ENCODE results near the gene SMC3.
"Not testable (repeated sequence)": the region's sequence is repeated elsewhere in the genome, so short reads cannot be mapped to it uniquely, and the experiment has no call there.

SMC3 gene

DNA sequence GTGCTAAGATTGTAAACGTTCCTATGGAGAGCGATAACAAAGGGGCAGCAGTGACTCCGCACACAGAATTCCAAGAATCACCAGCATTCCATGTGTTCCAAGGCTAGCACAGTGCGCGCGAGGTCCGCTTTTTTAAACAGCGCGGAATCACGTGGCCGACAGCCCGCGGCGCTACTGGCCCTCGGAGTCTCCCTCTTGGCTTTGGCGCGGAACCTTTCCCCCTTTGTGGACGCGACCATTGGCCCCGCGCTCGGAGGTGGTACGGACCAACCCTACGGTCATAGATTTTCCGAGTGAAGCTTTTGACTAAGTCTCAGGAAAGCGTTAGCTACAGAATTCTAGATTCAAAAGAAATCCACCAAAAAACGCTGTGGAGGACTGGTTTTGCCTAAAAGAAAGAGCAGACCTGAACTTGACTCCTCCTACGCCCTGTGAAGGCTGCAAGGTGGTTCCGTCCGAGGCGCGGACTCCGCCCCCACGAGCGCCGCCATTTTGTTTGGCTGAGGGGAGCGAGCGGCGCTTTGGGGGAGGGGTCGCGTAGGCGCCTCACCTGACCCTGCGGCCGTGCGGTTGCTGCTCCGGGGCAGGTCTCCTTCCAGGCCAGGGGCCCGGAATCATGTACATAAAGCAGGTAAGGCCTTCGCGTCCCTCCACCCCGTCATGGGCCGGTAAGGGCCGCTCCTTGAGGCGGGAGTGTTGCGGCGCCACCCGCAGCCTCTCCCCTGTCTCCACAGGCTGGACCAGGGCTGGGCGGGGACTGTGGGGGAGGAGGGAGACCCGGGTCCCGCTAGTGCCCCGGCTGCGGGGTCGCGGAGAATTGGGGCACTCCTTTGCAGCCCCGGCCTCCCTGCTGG lies at the start of gene SMC3:
Gene SMC3 (plus strand): TSS at position 495 of the 854 bp plus-strand sequence. CDS start 122 bp downstream, at position 617.
- DNase-seq (ENCODE audit: low read depth, low spot score), result peak; percentile 88

DNA sequence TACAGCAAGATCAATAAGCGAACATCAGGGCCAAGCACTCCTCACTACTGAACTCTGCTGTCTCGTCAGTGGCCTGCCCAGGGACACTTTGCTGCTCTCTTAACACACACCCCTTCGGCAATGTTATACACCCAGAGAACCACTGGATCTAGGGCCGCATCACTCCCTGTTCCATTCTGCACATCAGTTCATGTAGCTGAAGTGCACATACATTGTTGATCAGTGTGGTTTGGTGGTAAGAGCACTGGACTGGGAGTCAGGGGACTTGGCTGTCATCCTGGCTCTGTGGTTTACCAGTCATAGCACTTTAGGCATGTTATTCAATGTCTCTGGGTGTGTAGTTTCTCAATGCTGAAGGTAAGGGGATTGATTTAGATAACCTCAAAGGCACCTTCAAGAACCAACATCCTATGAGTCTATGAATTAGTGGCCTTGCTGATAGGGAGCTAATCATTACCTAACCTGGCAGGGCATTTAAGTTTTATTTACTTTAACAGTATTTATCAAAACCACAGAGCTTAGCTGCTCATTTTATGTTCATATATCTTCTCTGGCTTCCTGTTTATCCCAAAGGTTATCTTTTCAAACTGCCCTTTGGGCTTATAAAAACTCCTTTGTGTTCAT lies 45.0 kb upstream of the SMC3 start:
- DNase-seq (ENCODE audit: low read depth, low spot score), result no peak

DNA sequence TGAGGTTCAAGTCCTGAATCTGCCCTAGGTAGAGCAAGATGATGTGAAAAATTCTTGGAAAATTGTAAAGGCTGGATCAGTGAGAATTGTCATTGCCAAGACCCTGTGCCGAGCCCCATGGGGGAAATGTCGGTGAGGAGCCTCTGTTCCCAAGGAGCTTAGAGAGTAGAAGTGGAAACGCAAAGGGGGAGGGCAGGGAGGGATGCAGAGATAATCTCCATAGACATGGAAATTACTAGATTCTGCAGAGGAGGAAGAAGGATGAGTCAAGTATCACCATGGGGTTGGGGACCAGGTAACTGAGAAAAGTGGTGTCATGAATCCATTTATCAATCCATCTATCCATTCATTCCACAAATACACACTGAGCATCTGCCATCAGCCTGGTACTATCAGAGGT lies 43.8 kb upstream of the SMC3 start:
- no peak for DNase-seq (ENCODE audit: low read depth, low spot score)

DNA sequence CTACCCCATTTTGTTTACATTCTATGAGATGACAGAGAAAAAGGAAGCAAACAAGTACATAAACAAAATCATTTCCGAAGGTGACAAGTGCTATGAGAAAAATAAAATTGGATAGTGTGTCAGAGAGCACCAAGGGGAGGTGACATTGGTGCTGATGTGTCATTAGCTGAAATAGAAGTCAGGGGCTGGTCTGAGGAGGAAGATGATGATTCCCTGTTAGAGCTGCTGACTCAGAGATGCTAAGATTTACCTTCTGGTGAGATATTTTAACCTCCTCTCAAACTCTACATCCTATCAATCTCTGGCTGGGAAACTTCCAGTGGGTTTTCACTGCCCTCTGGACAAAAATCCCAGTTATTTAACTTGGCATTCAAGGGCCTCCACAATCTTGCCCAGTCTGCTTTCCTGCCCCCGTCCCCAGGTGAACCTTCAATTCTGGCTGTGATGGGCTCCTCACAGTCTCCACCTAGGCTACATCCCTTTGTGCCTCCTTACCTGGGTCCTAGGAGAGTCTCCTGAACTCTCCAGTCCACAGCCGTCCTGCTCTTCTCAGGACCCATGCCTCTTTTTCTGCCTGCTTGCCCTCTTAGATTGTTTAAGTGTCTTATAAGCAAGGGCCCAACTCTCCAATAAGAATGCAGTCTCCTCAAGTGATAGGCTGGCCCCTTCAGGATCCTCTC lies 43.2 kb upstream of the SMC3 start:
- DNase-seq (ENCODE audit: low read depth, low spot score), result no peak

DNA sequence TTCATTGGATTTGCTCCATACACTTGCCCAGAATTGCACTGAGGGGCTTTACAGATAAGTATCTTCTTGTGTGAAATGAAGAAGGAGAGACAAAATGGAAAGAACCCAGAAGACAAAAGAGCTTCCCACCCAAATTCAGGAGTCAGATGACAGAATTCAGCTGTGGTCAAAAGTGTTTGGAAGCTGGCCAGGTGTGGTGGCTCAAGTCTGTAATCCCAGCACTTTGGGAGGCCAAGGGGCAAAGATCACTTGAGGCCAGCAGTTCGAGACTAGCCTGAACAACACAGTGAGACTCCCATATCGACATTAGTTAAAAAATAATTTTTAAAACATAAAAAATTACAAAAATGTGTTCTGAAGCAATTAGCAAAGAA lies 42.6 kb upstream of the SMC3 start:
- DNase-seq (ENCODE audit: low read depth, low spot score), result no peak

DNA sequence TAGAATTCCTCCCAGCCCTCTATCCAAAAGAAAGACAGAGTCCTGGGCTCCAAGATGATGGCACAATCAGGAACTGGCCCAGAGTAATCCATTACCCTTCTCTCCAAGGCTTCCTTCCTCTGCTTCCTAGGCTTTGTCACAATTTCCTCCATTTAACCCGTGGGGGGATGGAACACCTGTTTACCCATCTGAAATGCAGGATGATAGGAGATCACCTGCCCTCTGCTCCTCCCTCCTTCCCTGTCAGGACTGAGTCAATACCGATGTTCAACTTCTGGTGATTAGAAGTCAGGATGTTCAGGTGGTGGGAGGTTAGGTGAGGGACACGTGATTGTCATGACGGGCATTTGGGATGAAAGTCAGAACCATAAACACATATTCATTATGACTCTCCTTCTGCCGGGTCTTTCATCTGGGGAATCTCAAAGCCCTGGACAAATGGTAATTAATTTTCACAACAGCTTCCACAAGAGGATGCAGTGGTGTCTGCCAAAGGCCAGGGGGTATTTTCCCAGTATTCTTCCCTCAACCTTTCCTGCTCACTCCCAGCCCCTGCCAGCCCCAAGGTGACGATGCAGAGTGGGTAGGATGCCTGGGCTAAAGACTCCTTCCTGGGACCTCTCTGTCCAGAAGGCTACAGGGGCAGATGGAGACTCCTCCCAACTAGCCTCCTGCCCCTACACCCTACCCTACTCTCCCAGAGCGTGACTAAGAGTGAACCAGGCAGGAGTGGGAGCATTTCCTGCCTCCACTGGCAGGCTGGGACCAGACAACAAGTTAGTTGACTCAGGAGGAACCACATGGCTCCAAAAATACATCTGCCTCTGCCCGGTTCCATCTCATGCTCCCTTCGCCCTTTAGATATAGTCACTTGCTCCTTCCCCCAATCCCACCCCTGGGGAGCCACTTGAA lies 41.9 kb upstream of the SMC3 start:
- no peak for DNase-seq (ENCODE audit: low read depth, low spot score)

DNA sequence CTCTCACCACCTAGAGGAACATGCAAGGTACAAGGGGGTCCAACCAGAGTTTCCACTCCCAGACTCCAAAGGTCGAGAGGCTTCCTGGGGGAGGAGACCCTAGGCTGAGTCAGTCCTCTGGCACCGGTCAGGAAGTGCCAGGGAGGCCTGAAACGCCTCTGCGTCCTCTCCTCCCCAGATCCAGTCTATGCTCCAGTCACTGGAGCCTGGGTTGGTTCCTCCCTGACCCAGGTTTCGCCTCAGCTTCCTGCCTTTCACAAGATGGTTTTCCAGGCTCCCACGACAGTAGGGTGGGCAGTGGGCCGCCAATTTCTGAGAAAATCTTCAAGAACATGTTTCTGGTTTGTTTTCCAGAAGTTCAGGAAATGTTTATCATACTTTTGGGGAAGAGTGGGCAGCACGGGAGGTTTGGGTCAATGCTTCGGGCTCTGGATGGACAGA lies 39.7 kb upstream of the SMC3 start:
- no peak for DNase-seq (ENCODE audit: low read depth, low spot score)

DNA sequence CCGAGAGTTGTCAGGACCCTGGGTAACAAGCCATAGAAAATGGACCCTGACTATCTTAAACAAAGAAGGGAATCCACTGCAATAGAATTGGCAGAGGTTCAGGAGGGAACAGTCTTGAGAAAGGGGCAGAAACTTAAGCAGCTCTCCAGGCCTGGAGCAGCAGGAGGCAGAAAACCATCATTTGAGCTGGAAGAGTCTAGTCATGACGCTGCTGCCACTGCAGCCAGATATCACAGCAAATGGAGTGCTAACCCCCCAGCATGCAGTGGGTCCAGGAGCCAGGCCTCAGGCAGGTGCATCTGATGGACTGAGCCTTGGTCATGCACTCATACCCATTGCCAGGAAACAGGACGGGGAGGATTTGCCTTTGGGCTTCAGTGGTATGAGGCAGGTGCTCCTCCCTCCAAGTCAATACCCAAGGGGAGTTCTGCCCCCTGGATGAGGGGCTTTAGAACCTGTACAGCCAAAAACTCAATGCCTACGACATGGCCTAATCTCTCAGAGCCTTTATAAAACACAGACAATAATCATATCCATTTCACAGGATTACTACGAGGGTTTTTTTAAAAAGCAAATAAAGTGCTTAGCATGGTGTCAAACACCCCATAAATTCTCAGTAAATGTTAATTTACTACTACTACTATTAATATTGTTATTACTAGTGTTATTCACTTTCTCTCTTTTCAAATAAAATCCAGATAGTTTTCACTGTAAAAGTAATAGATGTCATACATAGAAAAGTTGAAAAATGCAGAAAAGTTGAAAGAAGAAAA lies 39.1 kb upstream of the SMC3 start:
- no peak for DNase-seq (ENCODE audit: low read depth, low spot score)

DNA sequence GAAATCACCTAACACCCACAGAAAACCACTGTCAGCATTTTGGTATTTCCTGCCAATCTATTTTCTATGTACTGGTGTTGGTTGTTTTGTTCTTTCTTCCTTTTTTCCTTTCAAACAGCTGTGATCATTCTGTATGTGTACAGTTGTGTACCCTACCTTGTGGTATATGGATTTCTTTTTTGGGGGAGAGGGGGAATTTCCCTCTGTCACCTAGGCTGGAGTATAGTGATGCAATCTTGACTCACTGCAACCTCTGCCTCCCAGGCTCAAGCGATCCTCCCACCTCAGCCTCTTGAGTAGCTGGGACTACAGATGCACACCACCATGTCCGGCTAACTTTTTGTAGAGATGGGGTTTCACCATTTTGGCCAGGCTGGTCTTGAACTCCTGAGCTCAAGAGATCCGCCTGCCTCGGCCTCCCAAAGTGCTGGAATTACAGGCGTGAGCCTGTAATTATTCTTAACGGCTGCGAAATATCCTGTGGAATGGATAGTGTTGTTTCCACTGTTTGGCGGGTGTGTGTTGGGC lies 38.4 kb upstream of the SMC3 start:
- not testable (repeated sequence) for DNase-seq (ENCODE audit: low read depth, low spot score)

DNA sequence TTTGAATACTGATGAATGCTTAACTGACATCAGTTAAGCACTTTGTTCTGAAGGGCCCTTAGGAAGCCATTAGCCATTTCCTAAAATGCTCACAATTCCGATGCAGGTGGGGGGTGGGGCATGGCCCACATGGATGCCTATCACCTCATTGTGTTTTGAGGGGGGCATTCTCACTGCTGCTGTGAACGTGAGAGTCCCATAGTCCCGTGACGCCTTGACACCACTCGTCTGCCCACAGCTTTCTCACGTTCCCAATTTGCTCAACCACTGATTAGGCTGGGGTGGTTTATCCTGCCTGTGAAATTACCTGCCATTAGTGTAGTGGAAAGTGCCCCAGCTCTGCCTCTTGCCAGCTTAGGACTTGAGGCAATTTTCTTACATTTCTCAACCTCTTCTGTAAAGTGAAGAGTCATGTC lies 37.9 kb upstream of the SMC3 start:
- no peak for DNase-seq (ENCODE audit: low read depth, low spot score)

DNA sequence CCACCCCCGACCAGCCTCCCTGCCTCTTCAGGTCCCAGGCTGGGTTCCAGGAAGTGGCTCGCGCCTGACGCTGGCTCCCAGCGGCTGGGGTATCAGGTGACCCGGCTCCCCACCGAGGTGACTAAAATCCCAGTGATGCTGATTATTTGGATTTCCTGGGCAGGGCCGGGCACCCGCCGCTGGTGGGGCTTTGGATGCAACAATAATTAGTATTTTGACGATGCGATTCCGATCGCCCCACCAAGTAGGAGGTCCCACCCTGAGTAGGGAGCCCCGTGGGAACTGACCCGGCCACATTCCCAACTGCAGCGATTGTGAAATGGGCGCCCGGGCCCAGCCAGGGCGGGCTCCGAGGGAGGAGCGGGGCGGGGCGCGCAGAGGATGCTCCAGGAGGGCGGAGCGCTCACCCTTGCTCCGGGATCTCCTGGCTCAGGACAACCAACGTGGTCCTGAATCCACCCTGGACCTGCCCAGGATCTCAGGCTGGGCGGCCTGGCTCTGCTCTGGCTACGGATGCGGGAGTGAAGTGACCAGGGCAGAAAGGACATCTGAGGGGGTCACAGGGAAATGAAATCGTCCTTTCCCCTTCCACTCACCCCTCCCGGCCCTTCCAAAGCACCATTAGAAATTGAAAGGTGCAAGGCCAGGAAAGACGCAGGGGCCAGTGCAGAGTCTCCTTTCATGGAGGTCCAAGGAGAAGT lies 37.2 kb upstream of the SMC3 start:
- DNase-seq (ENCODE audit: low read depth, low spot score), result peak; percentile 68

DNA sequence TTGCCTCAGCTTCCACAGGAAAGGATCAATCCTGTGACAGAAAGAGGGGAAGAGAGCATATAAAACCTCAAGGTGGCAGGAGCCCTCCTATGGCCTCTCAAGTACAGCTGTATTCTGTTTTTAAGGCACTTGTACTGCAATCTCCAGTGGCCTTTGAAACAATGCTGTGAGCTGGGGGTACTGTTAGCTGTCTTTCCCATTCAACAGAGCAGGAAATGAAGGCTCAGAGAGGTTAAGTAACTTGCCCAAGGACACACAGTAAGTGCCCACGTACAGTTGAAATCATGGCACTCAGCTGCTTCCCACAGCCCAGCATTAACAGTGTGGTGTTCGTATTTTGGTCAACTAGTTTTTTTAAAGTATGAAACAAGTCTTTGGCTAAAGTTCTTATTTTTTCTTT lies 35.8 kb upstream of the SMC3 start:
- no peak for DNase-seq (ENCODE audit: low read depth, low spot score)

DNA sequence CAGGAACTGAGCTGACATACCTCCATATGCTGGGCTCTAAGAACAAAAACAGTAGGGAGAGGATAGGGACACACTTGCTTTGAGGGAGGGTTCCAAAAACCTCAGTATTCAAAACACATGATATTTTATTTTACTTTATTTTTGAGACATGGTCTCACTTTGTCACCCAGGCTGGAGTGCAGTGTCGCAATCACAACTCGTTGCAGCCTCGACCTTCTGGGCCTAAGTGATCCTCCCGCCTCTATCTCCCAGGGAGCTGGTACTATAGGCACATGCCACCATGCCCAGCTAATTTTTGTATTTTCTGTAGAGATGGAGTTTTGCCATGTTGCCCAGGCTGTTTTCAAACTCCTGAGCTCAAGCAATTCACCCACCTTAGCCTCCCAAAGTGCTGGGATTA lies 34.9 kb upstream of the SMC3 start:
- DNase-seq (ENCODE audit: low read depth, low spot score), result not testable (repeated sequence)

DNA sequence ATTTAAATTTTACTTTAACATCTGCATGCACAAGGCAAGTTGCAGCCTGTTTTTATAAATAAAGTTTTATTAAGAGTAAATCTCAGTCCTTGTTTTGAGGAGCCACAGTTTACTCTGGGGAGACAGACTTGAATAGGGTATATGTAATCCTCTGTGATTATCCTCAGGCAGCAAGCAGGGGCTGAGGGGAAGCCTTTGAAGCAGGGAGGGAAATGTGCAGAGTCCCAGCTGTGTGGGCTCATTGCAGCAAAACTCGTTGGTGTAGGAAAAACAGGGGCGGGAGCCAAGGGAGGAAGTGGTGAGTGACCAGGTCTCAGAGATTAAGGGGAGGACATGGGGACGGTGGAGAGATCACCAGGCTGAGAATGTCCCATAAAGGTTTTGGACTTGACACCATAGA lies 34.3 kb upstream of the SMC3 start:
- no peak for DNase-seq (ENCODE audit: low read depth, low spot score)

DNA sequence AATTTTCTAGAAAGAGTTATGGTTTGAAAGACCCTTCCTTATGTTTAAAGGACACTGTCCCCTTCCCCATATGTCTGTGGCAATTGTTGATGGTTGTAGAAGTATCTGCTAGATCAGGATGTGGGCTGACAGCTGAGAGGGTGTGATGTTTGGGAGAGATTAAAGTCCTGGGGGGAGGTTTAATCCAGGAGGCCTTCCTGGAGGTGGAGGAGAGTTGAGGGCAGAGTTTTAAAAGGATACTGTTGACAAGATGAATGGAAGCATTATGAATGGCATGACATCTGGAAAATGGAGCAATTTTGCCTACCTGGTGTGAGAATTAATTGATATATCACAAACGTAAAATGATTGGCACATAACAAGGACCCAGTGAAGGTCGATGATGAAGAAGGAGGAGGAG lies 32.9 kb upstream of the SMC3 start:
- no peak for DNase-seq (ENCODE audit: low read depth, low spot score)

DNA sequence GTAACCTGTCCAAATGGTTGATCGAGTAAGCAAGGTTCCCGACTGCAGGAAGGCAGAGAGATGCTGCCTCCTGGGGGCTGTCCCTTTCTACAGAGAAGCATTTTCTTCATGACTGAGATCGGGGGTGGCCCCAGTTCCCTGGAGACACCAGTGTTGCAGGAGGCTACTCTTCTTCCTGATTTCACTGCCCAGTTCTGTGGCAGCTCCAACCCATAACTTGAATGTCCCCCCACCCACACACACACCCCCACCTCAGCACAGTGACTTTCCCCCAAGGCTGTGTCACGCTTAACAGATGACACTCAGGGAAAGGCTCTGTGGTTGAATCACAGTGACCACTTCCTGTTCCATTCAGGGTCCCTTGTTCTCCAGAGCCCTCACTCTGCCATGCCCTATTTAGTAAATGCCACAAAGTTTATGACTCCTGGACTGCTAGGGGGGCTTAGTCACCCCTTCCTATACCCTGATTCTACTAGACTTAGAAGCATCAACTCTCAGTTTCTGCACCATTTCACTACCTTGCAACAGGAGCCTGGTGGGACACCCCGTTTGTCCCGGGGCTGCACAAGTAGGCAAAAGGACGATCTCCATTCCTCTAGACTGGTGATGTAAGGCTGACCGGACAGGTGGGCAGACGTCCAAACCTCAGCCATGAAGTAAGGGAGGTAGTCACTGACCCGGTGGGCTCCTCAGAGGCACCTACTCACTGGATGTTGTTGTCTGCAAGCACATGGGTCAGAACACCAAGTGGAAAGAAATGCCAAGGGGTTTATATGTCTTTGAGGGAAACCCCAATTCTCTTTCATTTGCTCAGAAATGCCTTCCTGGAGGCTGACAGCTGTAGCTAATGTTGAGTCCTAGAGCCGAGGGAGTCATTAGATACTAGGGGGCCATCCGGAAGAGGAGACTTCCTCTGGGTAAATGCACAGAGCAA lies 31.3 kb upstream of the SMC3 start:
- no peak for DNase-seq (ENCODE audit: low read depth, low spot score)

DNA sequence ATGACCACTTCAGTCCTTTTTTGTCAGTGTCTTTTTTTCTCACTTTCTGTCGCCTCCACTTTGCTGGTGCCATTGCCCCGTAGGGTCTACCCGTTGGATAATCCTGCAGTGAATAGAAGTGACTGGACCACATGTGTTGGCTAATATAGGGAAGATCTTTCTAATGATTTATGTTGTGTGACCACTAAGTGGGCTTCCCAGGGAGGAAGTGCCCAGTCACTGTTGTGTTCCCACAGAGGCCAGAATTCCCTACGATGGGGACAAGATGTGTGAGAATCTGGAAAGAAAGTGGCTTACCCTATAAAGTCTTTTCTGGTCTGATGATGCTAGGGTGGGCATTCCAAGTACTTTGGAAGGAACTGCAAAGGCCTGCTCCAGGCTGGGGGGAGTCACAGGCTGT lies 28.4 kb upstream of the SMC3 start:
- DNase-seq (ENCODE audit: low read depth, low spot score), result no peak

DNA sequence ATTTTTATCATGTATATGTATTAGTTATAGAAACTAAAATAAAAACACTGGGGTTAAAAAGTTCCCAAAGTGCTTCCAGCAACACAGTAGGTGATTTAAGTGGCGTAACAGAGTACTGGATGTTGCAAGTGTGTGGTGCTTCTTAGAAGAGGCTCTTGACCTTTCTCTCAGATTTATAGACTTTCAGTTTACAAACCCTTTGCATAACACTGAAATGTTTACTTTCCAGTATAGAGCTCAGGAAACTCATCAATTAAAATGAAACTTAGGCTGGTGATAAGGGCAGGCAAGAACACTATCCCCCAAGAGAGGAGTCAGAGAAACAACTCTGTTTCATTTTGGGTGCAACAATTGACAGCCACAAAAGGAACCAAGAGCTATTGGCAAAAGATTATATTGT lies 27.5 kb upstream of the SMC3 start:
- DNase-seq (ENCODE audit: low read depth, low spot score), result no peak
